A549 (cell line): Measurements from ENCODE around the gene THEMIS2. TPM values are rescaled to one million over a fixed set of nuclear protein-coding genes. Genes with fewer than 3 reads are reported as not detected.

Experiments used
- ATAC-seq, 2 experiments: fragments of 200-7000 bp in 1 of 2; fragments of >200 bp in 1 of 2; cut with Nextera tagmentation in 1 of 2; cut with Tn5 transposase in 1 of 2; 3 replicates each; pipeline versions ENCODE4 v1.8.0 to v1.9.1; 2018 to 2020; ENCODE audit warnings: mild to moderate bottlenecking in 1 of 2, moderate library complexity in 1 of 2
- CTCF ChIA-PET: fragments of 300-600 bp; sonication (Branson Sonifier 250); formaldehyde crosslinking; extraction: SDS; loops from one replicate; lab custom pipeline; 2021; ENCODE audit warnings: antibody characterized with exemption, inconsistent platforms; lab: Yijun Ruan, JAX
- POLR2A ChIA-PET: fragments of 350-600 bp; formaldehyde crosslinking; extraction: SDS; loops from one replicate; lab custom pipeline; 2021; ENCODE audit warnings: antibody characterized with exemption, inconsistent platforms; lab: Yijun Ruan, JAX
- DNase-seq, 2 experiments: peaks; one replicate each; pipeline versions ENCODE4 v3.0.0 to v3.0.0-alpha.2; 2011 to 2016; ENCODE audit warnings: low read depth in 1 of 2, low spot score in 1 of 2
- FAIRE-seq: peaks from 2 replicates; lab custom pipeline; 2011; peaks lifted over from hg19 to GRCh38; lab: Jason Lieb, UNC
- H3K27ac ChIP-seq, 2 experiments: fragments of >200 bp; sonication (Bioruptor Twin); formaldehyde crosslinking; 3 replicates each; pipeline ENCODE4 v1.5.1; 2016 to 2017
- H3K4me1 ChIP-seq: fragments of >200 bp; sonication (Bioruptor Twin); formaldehyde crosslinking; 3 replicates; pipeline ENCODE4 v1.6.1; 2016
- H3K4me2 ChIP-seq: fragments of >200 bp; sonication (Bioruptor Twin); formaldehyde crosslinking; 3 replicates; pipeline ENCODE4 v1.6.1; 2016
- H3K4me3 ChIP-seq: fragments of >200 bp; sonication (Bioruptor Twin); formaldehyde crosslinking; 3 replicates; pipeline ENCODE4 v1.5.1; 2016
- H3K9me3 ChIP-seq: fragments of >200 bp; sonication (Bioruptor Twin); formaldehyde crosslinking; 3 replicates; pipeline ENCODE4 v1.6.1; 2016
- CEBPB ChIP-seq, 2 experiments: fragments of >200 bp in 1 of 2; sonication (Bioruptor Twin) in 1 of 2; formaldehyde crosslinking in 1 of 2; IDR thresholded peaks; 2 replicates each; pipeline ENCODE4 v1.6.1; 2012 to 2016
- EHMT2 ChIP-seq: fragments of 200-600 bp; sonication (generic); IDR thresholded peaks from 2 replicates; pipeline ENCODE4 v1.6.1; 2016; ENCODE audit warnings: antibody characterized with exemption, low read depth, mild to moderate bottlenecking, moderate library complexity
- FOSL2 ChIP-seq, 2 experiments: fragments of 450-650 bp in 1 of 2; fragments of >200 bp in 1 of 2; sonication (Bioruptor Twin) in 1 of 2; formaldehyde crosslinking; IDR thresholded peaks; 2 replicates each; pipeline versions ENCODE4 v1.5.0 to v1.6.1; 2016 to 2020; ENCODE audit warnings: mild to moderate bottlenecking in 1 of 2, moderate library complexity in 1 of 2
- GATA3 ChIP-seq: IDR thresholded peaks from 2 replicates; pipeline ENCODE4 v1.6.1; 2012; ENCODE audit warnings: borderline replicate concordance
- JUNB ChIP-seq: fragments of >200 bp; sonication (Bioruptor Twin); formaldehyde crosslinking; IDR thresholded peaks from 2 replicates; pipeline ENCODE4 v1.6.1; 2016
- MAFK ChIP-seq: fragments of 450-650 bp; IDR thresholded peaks from 2 replicates; pipeline ENCODE4 v1.6.1; 2014; ENCODE audit not compliant: partially characterized antibody
- MAZ ChIP-seq: fragments of 150-350 bp; IDR thresholded peaks from 2 replicates; pipeline ENCODE4 v1.6.1; 2014; ENCODE audit warnings: antibody characterized with exemption, low read depth, low read length, borderline replicate concordance
- MYC ChIP-seq: IDR thresholded peaks from 2 replicates; pipeline ENCODE4 v1.6.1; 2012; ENCODE audit warnings: mild to moderate bottlenecking, inconsistent platforms, low read length, improper control_type of control experiment, borderline replicate concordance
- NFE2L2 ChIP-seq: fragments of 150-350 bp; conservative IDR thresholded peaks from 2 replicates; pipeline ENCODE4 v1.6.1; 2014; ENCODE audit warnings: low read length
- NPAS2 ChIP-seq: fragments of 250-450 bp; sonication (Bioruptor Pico); IDR thresholded peaks from 2 replicates; pipeline ENCODE4 v1.8.0; 2022; ENCODE audit warnings: mild to moderate bottlenecking, moderate library complexity, borderline replicate concordance
- RNF2 ChIP-seq: fragments of 200-600 bp; sonication (generic); IDR thresholded peaks from 2 replicates; pipeline ENCODE4 v1.6.1; 2016; ENCODE audit warnings: low read depth, mild to moderate bottlenecking, antibody characterized with exemption, moderate library complexity, borderline replicate concordance
- SMC3 ChIP-seq: fragments of >200 bp; sonication (Bioruptor Twin); formaldehyde crosslinking; IDR thresholded peaks from 3 replicates; pipeline ENCODE4 v1.6.1; 2018; ENCODE audit warnings: inconsistent platforms
- ZC3H11A ChIP-seq: fragments of 450-650 bp; IDR thresholded peaks from 2 replicates; pipeline ENCODE4 v1.6.1; 2014; ENCODE audit warnings: antibody characterized with exemption, mild to moderate bottlenecking
- ZNF302 ChIP-seq: fragments of 250-450 bp; sonication (Bioruptor Pico); IDR thresholded peaks from 2 replicates; pipeline ENCODE4 v1.9.0; 2021; ENCODE audit warnings: inconsistent platforms, mild to moderate bottlenecking, moderate library complexity
- WGBS: methylation state at CpG from one replicate; pipeline ENCODE4 v1.1.6; 2017; ENCODE audit errors: missing lambda C conversion rate; 5-methylcytosine and 5-hydroxymethylcytosine counted together
- polyA plus RNA-seq, 4 experiments: library from polyadenylated mRNA; depleted of rRNA in 3 of 4; stranded (reverse); fragments of >200 nt; fragmentation: RNase III in 1 of 4; extraction: RNeasy Plus Mini Kit Qiagen cat#74134 plus additional on column Dnase treatment in 1 of 4; gene quantifications; 2 replicates in 3 of 4; 3 replicates in 1 of 4; pipeline ENCODE4 v1.2.3, GENCODE V29; 2011 to 2017
- TF ChIP-seq, protein P1 (sequence below): fragments of 250-450 bp; sonication (Bioruptor Pico); IDR thresholded peaks from 2 replicates; pipeline ENCODE4 v1.5.0; 2021; ENCODE audit warnings: mild to moderate bottlenecking, moderate library complexity, borderline replicate concordance
- TF ChIP-seq, protein P2 (sequence below): fragments of >200 bp; sonication (Bioruptor Twin); formaldehyde crosslinking; IDR thresholded peaks from 2 replicates; pipeline ENCODE4 v1.6.1; 2016
- TF ChIP-seq, protein P3 (sequence below): fragments of 150-350 bp; IDR thresholded peaks from 2 replicates; pipeline ENCODE4 v1.6.1; 2014; ENCODE audit warnings: low read depth, mild to moderate bottlenecking, low read length

Gene THEMIS2
- polyA plus RNA-seq, 2 of the 4 experiments (the other 2 are of a cell fraction): 0.58 to 0.81 TPM

DNA sequence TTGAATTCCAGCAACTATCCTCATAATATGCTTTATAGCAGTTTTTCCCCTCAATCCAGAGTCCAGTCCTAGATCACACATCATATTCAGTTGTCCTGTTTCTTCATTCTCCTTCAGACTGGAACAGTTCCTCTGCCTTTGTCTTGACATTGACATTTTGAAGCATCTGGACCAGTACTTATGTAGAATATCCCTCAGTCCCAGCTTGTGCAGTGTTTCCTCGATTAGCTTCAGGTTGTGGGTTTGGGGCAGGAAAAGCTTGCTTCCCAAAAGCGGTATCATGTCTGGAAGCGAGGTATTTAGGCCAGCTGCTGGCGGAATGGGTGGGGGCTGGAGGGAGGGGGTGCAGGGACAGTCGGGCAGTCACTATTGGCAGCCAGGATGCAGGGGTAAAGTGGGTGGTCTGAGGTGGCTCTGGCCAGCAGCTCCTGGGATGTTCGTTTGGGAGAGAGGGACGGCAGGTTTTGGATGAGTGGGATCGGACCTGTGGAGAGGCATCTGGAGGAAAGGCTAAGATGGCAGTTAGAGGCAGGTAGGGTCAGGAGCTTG is 6.5 kb downstream of the THEMIS2 start:
- 65% methylated on average over 5 of the region's 8 CpGs for WGBS
- DNase-seq (no peak), FAIRE-seq (no peak), ATAC-seq (no peak)
- Histone ChIP-seq H3K27ac (no peak overlapping the region), H3K4me3 (no peak overlapping the region), H3K4me1 (peaks cover 7% of the 10 kb centered on the region; the same call in 1 of the 3 replicates), H3K4me2 (no peak overlapping the region)
- ChIA-PET CTCF (no interaction called here), POLR2A (no interaction called here)
- no peak for TF ChIP-seq NFE2L2
- TF ChIP-seq, protein P1, sequence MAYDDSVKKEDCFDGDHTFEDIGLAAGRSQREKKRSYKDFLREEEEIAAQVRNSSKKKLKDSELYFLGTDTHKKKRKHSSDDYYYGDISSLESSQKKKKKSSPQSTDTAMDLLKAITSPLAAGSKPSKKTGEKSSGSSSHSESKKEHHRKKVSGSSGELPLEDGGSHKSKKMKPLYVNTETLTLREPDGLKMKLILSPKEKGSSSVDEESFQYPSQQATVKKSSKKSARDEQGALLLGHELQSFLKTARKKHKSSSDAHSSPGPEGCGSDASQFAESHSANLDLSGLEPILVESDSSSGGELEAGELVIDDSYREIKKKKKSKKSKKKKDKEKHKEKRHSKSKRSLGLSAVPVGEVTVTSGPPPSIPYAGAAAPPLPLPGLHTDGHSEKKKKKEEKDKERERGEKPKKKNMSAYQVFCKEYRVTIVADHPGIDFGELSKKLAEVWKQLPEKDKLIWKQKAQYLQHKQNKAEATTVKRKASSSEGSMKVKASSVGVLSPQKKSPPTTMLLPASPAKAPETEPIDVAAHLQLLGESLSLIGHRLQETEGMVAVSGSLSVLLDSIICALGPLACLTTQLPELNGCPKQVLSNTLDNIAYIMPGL (CRISPR knock-in tag): no peak
- TF ChIP-seq, all 56 proteins: peak for 0
- H3K9me3 ChIP-seq: no peaks in the 10 kb centered on the region

DNA sequence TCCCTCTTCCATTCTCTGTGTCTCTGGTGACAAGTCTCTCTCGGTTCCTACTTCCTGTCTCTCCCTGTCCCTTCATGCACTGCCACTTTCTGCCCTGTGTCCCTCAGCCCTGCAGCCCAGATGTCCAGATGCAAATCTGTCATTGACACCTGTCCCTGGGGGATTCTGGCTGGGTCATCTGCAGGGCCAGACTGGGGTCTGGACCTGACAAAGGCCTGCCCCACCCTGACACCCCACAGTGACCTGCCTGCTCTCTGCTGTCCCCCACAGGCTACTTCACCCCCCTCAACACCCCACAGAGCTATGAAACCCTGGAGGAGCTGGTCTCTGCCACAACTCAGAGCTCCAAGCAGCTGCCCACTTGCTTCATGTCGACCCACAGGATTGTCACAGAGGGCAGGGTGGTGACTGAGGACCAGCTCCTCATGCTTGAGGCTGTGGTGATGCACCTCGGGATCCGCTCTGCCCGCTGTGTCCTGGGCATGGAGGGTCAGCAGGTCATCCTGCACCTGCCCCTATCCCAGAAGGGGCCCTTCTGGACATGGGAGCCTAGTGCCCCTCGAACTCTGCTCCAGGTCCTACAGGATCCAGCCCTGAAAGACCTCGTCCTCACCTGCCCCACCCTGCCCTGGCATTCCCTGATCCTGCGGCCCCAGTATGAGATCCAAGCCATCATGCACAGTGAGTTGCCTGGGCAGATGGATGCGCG is 7.2 kb downstream of the THEMIS2 start:
- no peak for ATAC-seq
- TF ChIP-seq, protein P2, sequence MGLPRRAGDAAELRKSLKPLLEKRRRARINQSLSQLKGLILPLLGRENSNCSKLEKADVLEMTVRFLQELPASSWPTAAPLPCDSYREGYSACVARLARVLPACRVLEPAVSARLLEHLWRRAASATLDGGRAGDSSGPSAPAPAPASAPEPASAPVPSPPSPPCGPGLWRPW: no peak
- TF ChIP-seq MYC (no peak), JUNB (no peak), EHMT2 (no peak), MAZ (no peak), NPAS2 (CRISPR knock-in tag) (no peak), NFE2L2 (no peak), FOSL2 (IDR thresholded peaks at IDR 0.05) (no peak), FOSL2 (CRISPR knock-in tag; IDR thresholded peaks at IDR 0.05) (no peak), SMC3 (no peak), MAFK (no peak), GATA3 (no peak), ZC3H11A (no peak), RNF2 (no peak), ZNF302 (CRISPR knock-in tag) (no peak), CEBPB (IDR thresholded peaks at IDR 0.05) (no peak)
- TF ChIP-seq, protein P3, sequence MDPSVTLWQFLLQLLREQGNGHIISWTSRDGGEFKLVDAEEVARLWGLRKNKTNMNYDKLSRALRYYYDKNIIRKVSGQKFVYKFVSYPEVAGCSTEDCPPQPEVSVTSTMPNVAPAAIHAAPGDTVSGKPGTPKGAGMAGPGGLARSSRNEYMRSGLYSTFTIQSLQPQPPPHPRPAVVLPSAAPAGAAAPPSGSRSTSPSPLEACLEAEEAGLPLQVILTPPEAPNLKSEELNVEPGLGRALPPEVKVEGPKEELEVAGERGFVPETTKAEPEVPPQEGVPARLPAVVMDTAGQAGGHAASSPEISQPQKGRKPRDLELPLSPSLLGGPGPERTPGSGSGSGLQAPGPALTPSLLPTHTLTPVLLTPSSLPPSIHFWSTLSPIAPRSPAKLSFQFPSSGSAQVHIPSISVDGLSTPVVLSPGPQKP: no peak
- TF ChIP-seq, protein P1 (CRISPR knock-in tag): no peak
- POLR2A ChIA-PET: no interaction called here

More for the DNA sequence above, 7.2 kb downstream of the THEMIS2 start:
- no peak overlapping the region for H3K4me3 ChIP-seq
- H3K27ac ChIP-seq: no peak overlapping the region
- H3K4me2 ChIP-seq: no peak overlapping the region
- 61% methylated on average over 2 of the region's 10 CpGs for WGBS
- no peaks in the 10 kb centered on the region for H3K9me3 ChIP-seq
- FAIRE-seq: no peak
- CTCF ChIA-PET: interaction anchor here (1.0 to 1.8 kb wide), 2 partner anchors 16 to 100 kb away, joined by 3 to 4 read pairs; no protein-coding TSS in a partner anchor
- peaks cover 7% of the 10 kb centered on the region; the same call in 1 of the 3 replicates for H3K4me1 ChIP-seq
- DNase-seq: no peak
